GM18499 (cell line): ENCODE results near the gene LIPC.

Experiments
- ATAC-seq: cut with Tn5 transposase; IDR thresholded peaks from one replicate; pipeline ENCODE4 v1.9.1; 2021; ENCODE audit warnings: moderate number of reproducible peaks; ENCODE audit not compliant: insufficient read depth, unreplicated experiment

The LIPC gene

DNA sequence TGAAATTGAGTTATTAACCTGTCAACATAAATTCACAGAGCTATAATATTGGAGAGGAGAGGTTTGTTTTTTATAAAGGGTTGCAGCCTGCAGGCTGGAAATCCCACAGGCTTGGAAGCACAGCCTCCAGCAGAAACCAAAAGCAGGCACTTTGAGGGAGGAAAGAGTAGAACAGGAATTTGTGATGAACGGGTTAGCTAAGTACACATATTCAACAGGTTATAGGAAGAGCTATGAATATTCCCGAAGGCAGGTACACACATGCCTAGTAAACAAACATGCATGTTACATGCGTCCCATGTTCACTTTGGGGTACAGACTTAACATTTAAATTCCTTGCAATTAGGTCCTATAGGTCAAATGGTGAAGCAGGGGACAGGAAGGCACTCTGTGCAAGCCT is 25.9 kb upstream of the LIPC start:
- no peak for ATAC-seq

DNA sequence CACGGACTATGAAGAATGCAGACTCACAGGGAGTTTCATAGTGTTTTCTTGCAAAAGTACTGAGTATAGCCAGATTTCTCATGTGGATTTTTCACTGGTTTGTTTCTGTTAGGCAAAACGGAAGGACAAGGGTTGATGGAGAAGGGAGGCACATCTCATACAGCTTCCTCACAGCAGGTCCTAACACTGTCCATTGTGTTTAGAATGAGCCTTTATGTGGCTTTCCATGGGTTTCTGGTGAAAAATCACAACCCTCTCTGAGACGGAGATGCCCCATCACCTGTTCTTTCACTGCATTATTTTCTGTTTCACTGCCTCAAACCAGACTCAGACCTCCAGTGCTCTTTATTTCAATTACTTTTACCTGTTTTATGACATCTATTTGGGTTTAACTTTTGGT is 25.0 kb upstream of the LIPC start:
- no peak for ATAC-seq

DNA sequence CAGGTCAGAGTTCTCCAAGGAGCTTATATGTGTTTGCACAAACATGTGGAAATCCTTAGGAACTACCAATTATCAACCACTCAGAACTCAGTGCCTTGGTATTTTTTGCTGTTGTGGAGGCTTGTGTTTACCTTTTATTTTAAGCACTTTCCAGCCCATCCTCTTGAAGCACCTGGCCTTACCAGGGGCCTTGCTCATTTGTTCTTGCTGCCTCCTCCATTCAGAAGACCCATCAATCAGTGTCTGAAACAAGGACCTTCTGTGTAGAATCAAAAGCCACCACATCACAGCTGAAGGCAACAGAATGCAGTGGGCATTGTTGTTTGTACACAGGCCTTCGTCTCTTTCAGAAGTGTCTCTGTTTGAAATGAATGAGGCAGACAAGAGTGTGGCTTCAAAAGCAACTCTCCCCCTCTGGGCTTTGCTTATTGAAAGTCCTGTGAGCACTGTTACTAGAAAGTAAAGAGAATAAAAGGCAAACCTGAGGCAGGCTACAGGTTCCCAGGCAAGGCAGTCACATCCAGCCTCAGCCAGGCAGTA is 24.5 kb upstream of the LIPC start:
- no peak for ATAC-seq

DNA sequence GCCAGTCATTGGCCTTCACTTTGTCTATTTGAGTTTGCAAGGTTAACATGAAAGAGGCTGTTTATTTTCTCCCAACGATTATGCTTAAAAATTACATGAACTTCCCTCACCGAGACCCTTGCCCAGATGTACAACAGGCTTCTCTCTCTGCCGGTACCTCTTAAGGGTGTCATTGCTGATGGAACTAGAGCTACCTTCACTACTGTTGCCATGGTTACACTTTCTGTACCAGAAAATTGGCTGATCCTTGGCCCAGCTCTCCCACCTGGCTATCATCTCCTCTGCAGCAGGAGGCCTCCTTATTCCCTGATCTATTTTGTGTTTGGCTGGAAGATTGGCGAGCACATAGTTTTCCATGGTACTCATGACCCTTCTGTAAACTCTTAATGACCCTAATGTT is 24.0 kb upstream of the LIPC start:
- ATAC-seq: no peak

DNA sequence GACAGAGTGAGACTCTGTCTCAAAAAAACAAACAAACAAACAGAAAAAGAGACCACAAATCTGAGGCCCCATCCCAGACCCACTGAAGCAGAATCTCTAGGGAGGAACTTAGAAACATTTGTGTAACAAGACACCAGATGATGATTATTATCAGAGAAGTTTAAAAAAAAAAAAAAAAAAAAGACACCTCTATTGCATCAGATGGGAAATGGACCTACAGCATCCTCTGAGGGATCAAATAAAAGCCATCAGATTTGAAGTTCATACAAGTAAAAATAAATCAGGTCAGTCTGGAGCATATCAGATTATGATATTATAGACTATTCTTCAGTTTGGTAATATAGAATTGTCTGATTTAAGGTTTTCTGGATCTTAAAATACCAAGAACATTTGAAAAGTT is 21.9 kb upstream of the LIPC start:
- no peak for ATAC-seq

DNA sequence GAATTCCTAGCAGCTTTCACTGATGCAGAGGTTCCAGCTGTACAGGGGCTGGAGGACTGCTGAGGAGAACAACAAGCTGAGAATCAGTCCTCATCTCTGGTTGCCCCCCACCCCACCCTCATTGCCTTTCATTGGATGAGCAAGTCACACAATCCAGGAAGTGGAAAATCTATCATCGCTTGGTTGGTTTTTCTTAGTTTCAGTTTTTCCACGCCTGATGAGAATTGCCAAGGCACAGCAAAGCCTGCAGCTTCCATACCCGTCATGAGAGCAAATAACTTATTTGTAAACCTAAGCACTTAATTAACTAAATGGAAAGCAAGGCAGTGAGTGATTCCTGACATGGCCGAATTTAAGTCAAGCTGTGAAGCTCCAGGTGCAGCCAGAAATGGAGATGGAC is 21.4 kb upstream of the LIPC start:
- ATAC-seq: no peak

- no peak for ATAC-seq
Observed at GRCh38 chr15:58413253-58413652, 18.5 kb upstream of the LIPC start.

- no peak for ATAC-seq
Observed at GRCh38 chr15:58415636-58416035, 16.2 kb upstream of the LIPC start.

DNA sequence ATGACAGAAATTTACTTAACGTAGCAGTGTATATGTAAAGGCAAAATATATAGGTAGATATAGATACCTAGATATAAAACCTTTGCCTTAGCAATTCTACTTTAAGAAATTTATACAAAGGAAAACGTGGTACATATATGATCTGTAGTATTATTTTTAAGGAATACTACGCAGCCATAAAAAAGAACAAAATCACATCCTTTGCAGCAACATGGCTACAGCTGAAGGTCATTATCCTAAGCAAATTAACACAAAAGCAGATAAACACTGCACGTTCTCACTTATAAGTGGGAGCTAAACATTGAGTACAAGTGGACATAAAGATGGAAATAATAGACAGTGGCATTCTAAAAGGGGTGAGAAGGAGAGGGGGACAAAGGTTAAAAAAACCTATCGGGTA is 14.8 kb upstream of the LIPC start:
- ATAC-seq: no peak

- no peak for ATAC-seq
Observed at GRCh38 chr15:58418135-58418534, 13.7 kb upstream of the LIPC start.

DNA sequence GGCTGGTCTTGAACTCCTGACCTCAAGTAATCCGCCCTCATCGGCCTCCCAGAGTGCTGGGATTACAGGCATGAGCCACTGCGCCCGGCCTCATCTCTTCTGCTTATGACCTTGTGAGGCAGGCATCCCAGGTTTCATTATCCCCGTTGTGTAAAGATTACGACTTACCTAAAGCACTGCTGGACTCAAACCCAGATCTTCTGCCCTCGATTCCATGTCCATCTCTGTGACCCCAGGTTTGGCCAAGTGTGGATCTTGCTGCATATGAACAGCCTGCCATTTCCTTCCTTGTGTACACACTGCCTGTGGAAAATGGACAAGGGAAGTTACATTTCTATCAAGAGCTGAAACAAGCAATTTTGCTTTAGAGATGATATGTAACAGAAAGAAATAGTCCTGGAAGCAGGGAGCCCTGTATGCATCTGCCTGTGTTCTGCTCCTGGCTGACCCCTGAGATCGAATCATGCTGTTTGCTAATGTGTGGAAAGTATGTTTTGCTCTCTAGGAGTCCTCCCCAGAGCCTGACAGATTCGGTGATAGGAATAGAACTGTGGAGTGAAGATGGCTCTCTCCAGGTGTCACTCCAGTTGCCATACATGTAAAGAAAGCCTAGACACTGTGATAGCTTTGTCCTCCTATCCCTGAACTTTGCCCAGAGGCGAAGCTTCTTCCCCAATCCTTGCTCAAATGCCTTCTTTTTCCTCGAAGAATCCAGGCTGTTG is 11.8 kb upstream of the LIPC start:
- ATAC-seq: no peak

DNA sequence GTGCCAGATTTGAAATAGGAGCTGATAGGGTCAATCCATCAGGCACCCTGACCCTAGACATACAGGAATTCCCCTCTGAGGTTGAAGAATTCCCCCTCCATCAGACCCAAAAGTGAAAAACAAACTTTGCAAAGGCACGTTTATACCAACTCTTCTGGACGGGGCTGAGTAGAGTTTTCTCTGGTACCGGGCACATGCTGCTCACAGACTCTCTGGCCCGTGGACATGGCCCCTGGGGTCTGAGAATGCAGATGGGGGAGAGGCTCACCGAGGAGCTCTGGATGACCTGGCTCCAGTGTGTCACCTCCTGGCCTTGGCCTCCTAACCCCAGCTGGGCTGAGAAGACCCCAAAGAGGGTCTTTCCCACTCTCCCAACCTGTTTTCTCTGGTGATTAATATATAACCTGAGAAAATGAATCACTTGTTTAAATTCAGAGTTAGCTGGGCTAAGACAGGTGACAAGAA is 11.2 kb upstream of the LIPC start:
- no peak for ATAC-seq

- ATAC-seq: no peak
Observed at GRCh38 chr15:58423205-58423604, 8.6 kb upstream of the LIPC start.

GRCh38 chr15:58423831-58424608 is 7.8 kb upstream of the LIPC start:
- ATAC-seq: no peak

DNA sequence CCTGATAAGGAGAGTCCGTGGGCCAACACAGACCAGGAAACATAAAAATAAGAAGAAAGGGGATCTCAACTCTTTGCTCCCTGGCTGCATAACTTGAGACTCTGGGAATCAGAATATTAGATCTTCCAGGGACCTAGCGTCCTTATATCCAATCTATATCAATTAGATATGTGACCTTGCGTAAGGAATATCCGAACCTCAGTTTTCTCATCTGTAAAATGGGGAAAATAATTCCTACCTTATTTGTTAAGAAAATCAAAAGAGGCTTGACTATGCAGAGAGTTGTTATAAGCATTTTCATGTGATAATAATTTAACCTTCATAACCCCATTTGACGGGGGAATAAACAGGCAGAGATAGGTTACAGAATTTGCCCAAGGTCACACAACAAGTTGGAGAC is 7.1 kb upstream of the LIPC start:
- no peak for ATAC-seq

DNA sequence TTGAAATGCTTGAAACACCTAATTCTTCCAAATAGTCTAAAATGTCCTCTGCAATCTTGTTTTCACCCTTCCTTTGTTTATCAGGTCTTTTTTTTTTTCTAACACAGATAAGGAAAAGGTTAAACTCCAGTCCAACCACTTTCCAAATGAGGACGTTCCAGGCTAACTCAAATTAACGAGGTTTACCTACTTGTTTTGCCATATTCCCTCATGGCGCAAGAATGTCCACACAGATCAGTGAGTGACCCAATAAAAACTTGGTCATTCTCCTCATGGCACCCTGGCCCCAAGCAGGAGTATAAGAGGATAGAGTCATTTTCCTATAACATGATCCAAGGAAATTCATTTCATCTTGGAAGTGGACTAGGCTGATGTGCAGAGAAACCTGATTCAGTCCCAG is 6.6 kb upstream of the LIPC start:
- no peak for ATAC-seq

- ATAC-seq: no peak
Observed at GRCh38 chr15:58425834-58426233, 6.0 kb upstream of the LIPC start.

DNA sequence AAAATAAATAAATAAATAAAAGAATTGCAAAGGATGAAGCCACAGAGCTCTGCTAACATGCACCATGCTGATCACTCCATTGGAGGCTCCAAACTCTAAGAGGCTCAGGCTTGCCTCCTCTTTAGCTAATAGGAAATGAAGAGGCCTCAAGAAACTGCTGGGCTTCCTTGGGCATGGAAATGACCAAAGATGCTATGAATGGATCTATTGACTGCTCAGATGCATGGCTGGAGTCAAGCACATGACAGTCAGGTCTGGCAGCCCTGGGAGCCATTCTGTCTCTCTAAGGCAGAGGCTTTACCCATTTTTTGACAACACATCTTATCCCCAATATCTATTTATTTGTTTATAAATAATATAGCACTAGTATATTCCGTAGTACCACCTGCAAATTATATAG is 5.3 kb upstream of the LIPC start:
- no peak for ATAC-seq

- no peak for ATAC-seq
Observed at GRCh38 chr15:58427987-58428386, 3.8 kb upstream of the LIPC start.

DNA sequence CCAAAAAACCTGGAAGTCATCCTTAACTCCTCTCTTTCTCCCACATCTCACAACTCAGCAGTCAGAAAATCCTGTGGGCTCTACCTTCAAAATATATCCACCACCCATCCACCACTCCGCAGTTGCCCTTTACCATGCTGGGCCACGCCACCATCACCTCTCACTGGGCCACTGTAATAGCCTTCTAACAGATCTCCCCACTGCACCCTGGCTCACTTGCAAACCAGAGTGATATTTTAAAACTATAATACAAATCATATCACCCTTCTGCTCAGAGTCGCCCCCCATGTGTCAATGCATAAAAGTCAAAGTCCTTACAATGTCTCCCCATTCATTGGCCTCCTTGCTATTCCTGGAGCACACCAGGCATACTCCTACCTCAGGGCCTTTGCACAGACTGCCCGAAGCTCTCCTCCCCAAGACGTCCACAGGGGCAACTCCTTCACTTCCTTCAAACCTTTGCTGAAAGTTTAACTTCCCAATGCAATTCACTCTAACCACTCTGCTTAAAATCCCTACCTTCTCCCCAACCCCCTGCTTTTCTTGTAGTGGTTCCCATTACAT is 1.5 kb upstream of the LIPC start:
- ATAC-seq: no peak

GRCh38 chr15:58432401-58432800 is 610 bp downstream of the LIPC start:
- no peak for ATAC-seq
